ES-I3 (cell line): ENCODE results near the gene NAT8L.

ENCODE experiments used
- H3K36me3 ChIP-seq: 2 replicates; pipeline ENCODE4 v1.6.1; 2013; ENCODE audit warnings: mild to moderate bottlenecking, low read length, control low read depth, moderate library complexity; ENCODE audit not compliant: insufficient read depth
- H3K4me1 ChIP-seq: 2 replicates; pipeline ENCODE4 v1.6.1; 2013; ENCODE audit warnings: mild to moderate bottlenecking, control low read depth, low read length; ENCODE audit not compliant: insufficient read depth
- H3K9ac ChIP-seq: 2 replicates; pipeline ENCODE4 v1.6.1; 2013; ENCODE audit warnings: low read depth, mild to moderate bottlenecking, low read length, moderate library complexity
- H3K9me3 ChIP-seq: 2 replicates; pipeline ENCODE4 v1.6.1; 2013; ENCODE audit warnings: mild to moderate bottlenecking, low read length, moderate library complexity; ENCODE audit not compliant: control insufficient read depth, insufficient read depth

The NAT8L gene

GRCh38 chr4:2051086-2051485, 8.0 kb upstream of the NAT8L start:
- H3K9me3 ChIP-seq: no peaks in the 10 kb centered on the region
- no peak overlapping the region for H3K9ac ChIP-seq
- peaks cover 6% of the 10 kb centered on the region; the same call in 1 of the 2 replicates for H3K4me1 ChIP-seq
- no peaks in the 10 kb centered on the region for H3K36me3 ChIP-seq

GRCh38 chr4:2054217-2054616, 4.9 kb upstream of the NAT8L start:
- Histone ChIP-seq H3K36me3 (no peaks in the 10 kb centered on the region), H3K9me3 (no peaks in the 10 kb centered on the region), H3K4me1 (peaks cover 6% of the 10 kb centered on the region; the same call in 1 of the 2 replicates), H3K9ac (no peak overlapping the region)

GRCh38 chr4:2057382-2058065, 1.6 kb upstream of the NAT8L start:
- no peak overlapping the region; the same call in 1 of the 2 replicates for H3K9ac ChIP-seq
- no peaks in the 10 kb centered on the region for H3K9me3 ChIP-seq
- H3K36me3 ChIP-seq: no peaks in the 10 kb centered on the region
- H3K4me1 ChIP-seq: peaks cover 3% of the 10 kb centered on the region; the same call in 1 of the 2 replicates

GRCh38 chr4:2058264-2059045, 672 bp upstream of the NAT8L start:
- peak overlapping the region; percentile 58 for H3K9ac ChIP-seq
- no peaks in the 10 kb centered on the region for H3K36me3 ChIP-seq
- peaks cover 3% of the 10 kb centered on the region; the same call in 1 of the 2 replicates for H3K4me1 ChIP-seq
- H3K9me3 ChIP-seq: no peaks in the 10 kb centered on the region

- no peaks in the 10 kb centered on the region for H3K9me3 ChIP-seq
- peak overlapping the region; percentile 40; the same call in 1 of the 2 replicates for H3K9ac ChIP-seq
- no peaks in the 10 kb centered on the region for H3K36me3 ChIP-seq
- H3K4me1 ChIP-seq: peaks cover 3% of the 10 kb centered on the region; the same call in 1 of the 2 replicates
Measured at GRCh38 chr4:2059726-2060602, 837 bp downstream of the NAT8L start.

- no peaks in the 10 kb centered on the region for H3K36me3 ChIP-seq
- H3K9ac ChIP-seq: peak overlapping the region; percentile 56; the same call in 1 of the 2 replicates
- no peaks in the 10 kb centered on the region for H3K9me3 ChIP-seq
- H3K4me1 ChIP-seq: peaks cover 3% of the 10 kb centered on the region; the same call in 1 of the 2 replicates
Measured at GRCh38 chr4:2060611-2061185, 1.6 kb downstream of the NAT8L start.

GRCh38 chr4:2061186-2062131, 2.3 kb downstream of the NAT8L start:
- Histone ChIP-seq H3K4me1 (peaks cover 3% of the 10 kb centered on the region; the same call in 1 of the 2 replicates), H3K36me3 (no peaks in the 10 kb centered on the region), H3K9ac (peak overlapping the region; percentile 56; the same call in 1 of the 2 replicates), H3K9me3 (no peaks in the 10 kb centered on the region)

- H3K9ac ChIP-seq: no peak overlapping the region
- H3K36me3 ChIP-seq: no peaks in the 10 kb centered on the region
- H3K9me3 ChIP-seq: no peaks in the 10 kb centered on the region
- peaks cover 3% of the 10 kb centered on the region; the same call in 1 of the 2 replicates for H3K4me1 ChIP-seq
Measured at GRCh38 chr4:2062168-2062807, 3.2 kb downstream of the NAT8L start.

- Histone ChIP-seq H3K4me1 (peaks cover 3% of the 10 kb centered on the region; the same call in 1 of the 2 replicates), H3K9ac (no peak overlapping the region), H3K36me3 (no peaks in the 10 kb centered on the region), H3K9me3 (no peaks in the 10 kb centered on the region)
Measured at GRCh38 chr4:2062808-2063524, 3.8 kb downstream of the NAT8L start.

GRCh38 chr4:2063557-2064275, 4.6 kb downstream of the NAT8L start:
- Histone ChIP-seq H3K9me3 (no peaks in the 10 kb centered on the region), H3K4me1 (peaks cover 3% of the 10 kb centered on the region; the same call in 1 of the 2 replicates), H3K36me3 (no peaks in the 10 kb centered on the region), H3K9ac (no peak overlapping the region)

GRCh38 chr4:2064276-2064991, 5.3 kb downstream of the NAT8L start:
- Histone ChIP-seq H3K9me3 (no peaks in the 10 kb centered on the region), H3K36me3 (no peaks in the 10 kb centered on the region), H3K4me1 (peaks cover 3% of the 10 kb centered on the region; the same call in 1 of the 2 replicates), H3K9ac (no peak overlapping the region)
